K562 (cell line): ENCODE data around the gene FST. TPM values are rescaled to one million over a fixed set of nuclear protein-coding genes. Genes with fewer than 3 reads are reported as not detected.
A peak's percentile ranks its signal among the peaks of the same experiment; 100 is the strongest.

Experiments
- ADNP ChIP-seq: fragments of 200-800 bp; sonication (Bioruptor generic); IDR thresholded peaks from 2 replicates; pipeline ENCODE4 v1.6.1; 2016; ENCODE audit warnings: missing genetic modification characterization, missing compliant biosample characterization
- ARID3B ChIP-seq: fragments of 250-450 bp; sonication (Bioruptor Pico); IDR thresholded peaks from 2 replicates; pipeline ENCODE4 v1.4.0; 2020; ENCODE audit warnings: borderline replicate concordance
- CBX2 ChIP-seq: fragments of 200-600 bp; sonication (generic); IDR thresholded peaks from one replicate; pipeline ENCODE4 v1.6.1; 2012; ENCODE audit warnings: mild to moderate bottlenecking, low read length, inconsistent platforms; ENCODE audit not compliant: insufficient read depth, poor library complexity, severe bottlenecking
- ELF1 ChIP-seq: fragments of 200-800 bp; sonication (Bioruptor generic); IDR thresholded peaks from 2 replicates; pipeline ENCODE4 v1.6.1; 2016; ENCODE audit warnings: missing genetic modification characterization, missing compliant biosample characterization
- ETV1 ChIP-seq: fragments of 450-650 bp; conservative IDR thresholded peaks from 2 replicates; pipeline ENCODE4 v1.6.1; 2016; ENCODE audit warnings: missing genetic modification characterization, control low read depth, low read depth, missing compliant biosample characterization
- HMG20B ChIP-seq: fragments of 250-450 bp; sonication (Bioruptor Pico); IDR thresholded peaks from 2 replicates; pipeline ENCODE4 v1.5.0; 2021; ENCODE audit warnings: mild to moderate bottlenecking
- MTA1 ChIP-seq: fragments of 450-650 bp; IDR thresholded peaks from 2 replicates; pipeline ENCODE4 v1.6.1; 2017; ENCODE audit warnings: borderline replicate concordance
- TBL1XR1 ChIP-seq, 2 experiments: IDR thresholded peaks; 2 replicates each; pipeline ENCODE4 v1.6.1; 2012; ENCODE audit warnings: improper control_type of control experiment in 2 of 2, low read length in 2 of 2, mild to moderate bottlenecking in 1 of 2
- THRB ChIP-seq: fragments of 450-650 bp; formaldehyde crosslinking; conservative IDR thresholded peaks from 2 replicates; pipeline ENCODE4 v1.4.0; 2022; ENCODE audit warnings: mild to moderate bottlenecking, missing genetic modification characterization
- ZNF232 ChIP-seq: sonication (generic); formaldehyde crosslinking; IDR thresholded peaks from 2 replicates; pipeline ENCODE4 v1.8.0; 2022; ENCODE audit warnings: mild to moderate bottlenecking, missing genetic modification reagents
- ZNF655 ChIP-seq: fragments of 250-450 bp; sonication (Bioruptor Pico); IDR thresholded peaks from 2 replicates; pipeline ENCODE4 v1.5.0; 2021
- ZNF785 ChIP-seq: fragments of 250-450 bp; sonication (Bioruptor Pico); IDR thresholded peaks from 2 replicates; pipeline ENCODE4 v1.4.0; 2020; ENCODE audit warnings: mild to moderate bottlenecking
- polyA plus RNA-seq, 8 experiments: library from polyadenylated mRNA; depleted of rRNA in 4 of 8; stranded (reverse) in 5 of 8; unstranded in 3 of 8; fragments of >200 nt; fragmentation: Nextera tagmentation in 2 of 8; fragmentation: Illumina TruSeq in 1 of 8; extraction: Ambion mirVana in 2 of 8; extraction: Trizol in 1 of 8; gene quantifications; 2 replicates each; pipeline versions ENCODE4 v1.2.1 to v1.2.3, GENCODE V29; 2011 to 2014; ENCODE audit warnings: inconsistent platforms in 1 of 8, missing spikeins in 1 of 8
- total RNA-seq, 7 experiments: library from RNA; depleted of rRNA in 6 of 7; stranded (reverse); fragments of >200 nt in 6 of 7; fragmentation: Illumina TruSeq in 2 of 7; extraction: Trizol in 2 of 7; gene quantifications; 2 replicates each; pipeline versions ENCODE4 v1.2.1 to v1.2.3, GENCODE V29; 2011 to 2021; ENCODE audit warnings: low replicate concordance in 1 of 7
- TF ChIP-seq, protein P1 (sequence below), 2 experiments: fragments of 250-450 bp in 1 of 2; fragments of 450-650 bp in 1 of 2; sonication (Bioruptor Pico) in 1 of 2; IDR thresholded peaks; 2 replicates each; pipeline versions ENCODE4 v1.6.1 to v1.8.0; 2016 to 2021; ENCODE audit warnings: mild to moderate bottlenecking in 2 of 2, moderate library complexity in 2 of 2, missing compliant biosample characterization in 1 of 2, missing genetic modification characterization in 1 of 2
- TF ChIP-seq, protein P2 (sequence below), 2 experiments: fragments of 450-650 bp in 1 of 2; IDR thresholded peaks; 2 replicates each; pipeline ENCODE4 v1.6.1; 2011 to 2017; ENCODE audit warnings: low read depth in 2 of 2, antibody characterized with exemption in 1 of 2, borderline replicate concordance in 1 of 2, low read length in 1 of 2, mild to moderate bottlenecking in 1 of 2, mixed read lengths in 1 of 2; ENCODE audit not compliant: control insufficient read depth in 1 of 2
- TF ChIP-seq, protein P3 (sequence below), 2 experiments: fragments of 450-650 bp in 1 of 2; sonication (generic) in 1 of 2; formaldehyde crosslinking in 1 of 2; IDR thresholded peaks in 1 of 2; conservative IDR thresholded peaks in 1 of 2; 2 replicates each; pipeline versions ENCODE4 v1.6.1 to v1.8.1; 2016 to 2023; ENCODE audit warnings: mild to moderate bottlenecking in 2 of 2, moderate library complexity in 2 of 2, inconsistent platforms in 1 of 2, missing genetic modification reagents in 1 of 2

The FST gene
- total and polyA plus RNA-seq, 9 of the 15 experiments (the other 6 are each of a cell fraction or from before 2014, with no cell fraction given), result 0.03 to 0.27 TPM; not detected in 7

GRCh38 chr5:53481887-53482716 lies 1.7 kb downstream of the FST start (continued):
- TF ChIP-seq THRB (CRISPR knock-in tag) (peak; percentile 73; the same call in 1 of the 2 replicates), ARID3B (CRISPR knock-in tag) (no peak), TBL1XR1 (IDR thresholded peaks at IDR 0.05; ENCODE audit: low read length in 2 of 2) (no peak), HMG20B (CRISPR knock-in tag) (no peak), CBX2 (peak; percentile 86), ZNF232 (CRISPR knock-in tag) (no peak), MTA1 (peak; percentile 68; the same call in 1 of the 2 replicates), ELF1 (tag) (no peak), ETV1 (tag) (no peak), ADNP (tag) (no peak), ZNF655 (no peak), ZNF785 (no peak)
- TF ChIP-seq, protein P1, sequence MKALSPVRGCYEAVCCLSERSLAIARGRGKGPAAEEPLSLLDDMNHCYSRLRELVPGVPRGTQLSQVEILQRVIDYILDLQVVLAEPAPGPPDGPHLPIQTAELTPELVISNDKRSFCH (CRISPR knock-in tag; IDR thresholded peaks at IDR 0.05), result no peak
- TF ChIP-seq, protein P1 (tag; IDR thresholded peaks at IDR 0.05), result no peak
- TF ChIP-seq, protein P2, sequence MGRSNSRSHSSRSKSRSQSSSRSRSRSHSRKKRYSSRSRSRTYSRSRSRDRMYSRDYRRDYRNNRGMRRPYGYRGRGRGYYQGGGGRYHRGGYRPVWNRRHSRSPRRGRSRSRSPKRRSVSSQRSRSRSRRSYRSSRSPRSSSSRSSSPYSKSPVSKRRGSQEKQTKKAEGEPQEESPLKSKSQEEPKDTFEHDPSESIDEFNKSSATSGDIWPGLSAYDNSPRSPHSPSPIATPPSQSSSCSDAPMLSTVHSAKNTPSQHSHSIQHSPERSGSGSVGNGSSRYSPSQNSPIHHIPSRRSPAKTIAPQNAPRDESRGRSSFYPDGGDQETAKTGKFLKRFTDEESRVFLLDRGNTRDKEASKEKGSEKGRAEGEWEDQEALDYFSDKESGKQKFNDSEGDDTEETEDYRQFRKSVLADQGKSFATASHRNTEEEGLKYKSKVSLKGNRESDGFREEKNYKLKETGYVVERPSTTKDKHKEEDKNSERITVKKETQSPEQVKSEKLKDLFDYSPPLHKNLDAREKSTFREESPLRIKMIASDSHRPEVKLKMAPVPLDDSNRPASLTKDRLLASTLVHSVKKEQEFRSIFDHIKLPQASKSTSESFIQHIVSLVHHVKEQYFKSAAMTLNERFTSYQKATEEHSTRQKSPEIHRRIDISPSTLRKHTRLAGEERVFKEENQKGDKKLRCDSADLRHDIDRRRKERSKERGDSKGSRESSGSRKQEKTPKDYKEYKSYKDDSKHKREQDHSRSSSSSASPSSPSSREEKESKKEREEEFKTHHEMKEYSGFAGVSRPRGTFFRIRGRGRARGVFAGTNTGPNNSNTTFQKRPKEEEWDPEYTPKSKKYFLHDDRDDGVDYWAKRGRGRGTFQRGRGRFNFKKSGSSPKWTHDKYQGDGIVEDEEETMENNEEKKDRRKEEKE (IDR thresholded peaks at IDR 0.05; ENCODE audit: borderline replicate concordance in 1 of 2, control insufficient read depth in 1 of 2, low read depth in 2 of 2, low read length in 1 of 2), result no peak
- TF ChIP-seq, protein P3, sequence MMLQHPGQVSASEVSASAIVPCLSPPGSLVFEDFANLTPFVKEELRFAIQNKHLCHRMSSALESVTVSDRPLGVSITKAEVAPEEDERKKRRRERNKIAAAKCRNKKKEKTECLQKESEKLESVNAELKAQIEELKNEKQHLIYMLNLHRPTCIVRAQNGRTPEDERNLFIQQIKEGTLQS (IDR thresholded peaks at IDR 0.05), result no peak
- TF ChIP-seq, protein P3 (CRISPR knock-in tag; conservative IDR thresholded peaks at IDR 0.05), result no peak
